Suppressor macrophage (primary cell): ENCODE results near the gene HMGN4.
"Not testable (repeated sequence)": the region's sequence is repeated elsewhere in the genome, so short reads cannot be mapped to it uniquely, and the experiment has no call there.

ENCODE experiments used
- DNase-seq, 4 experiments: peaks; one replicate each; pipeline ENCODE4 v3.0.0-alpha.2; 2020 to 2022
- total RNA-seq, 17 experiments: gene quantifications; one replicate each; lab custom pipeline; 2026; ENCODE audit warnings: mixed read lengths in 6 of 17, inconsistent platforms in 3 of 17; lab: John Stamatoyannopoulos, UW

The HMGN4 gene
- total RNA-seq = 15.6 to 52.1 (median 39.3) reads per million in 17 experiments

GRCh38 chr6:26537846-26538571 is at the start of gene HMGN4:
Gene HMGN4 (plus strand): TSS chr6:26538366. CDS start chr6:26545207, 6,841 bp downstream.
- peak; percentile 90 to 93 (median 92) for DNase-seq

- no peak for DNase-seq
Observed at GRCh38 chr6:26489996-26490964, 47.9 kb upstream of the HMGN4 start.

DNA sequence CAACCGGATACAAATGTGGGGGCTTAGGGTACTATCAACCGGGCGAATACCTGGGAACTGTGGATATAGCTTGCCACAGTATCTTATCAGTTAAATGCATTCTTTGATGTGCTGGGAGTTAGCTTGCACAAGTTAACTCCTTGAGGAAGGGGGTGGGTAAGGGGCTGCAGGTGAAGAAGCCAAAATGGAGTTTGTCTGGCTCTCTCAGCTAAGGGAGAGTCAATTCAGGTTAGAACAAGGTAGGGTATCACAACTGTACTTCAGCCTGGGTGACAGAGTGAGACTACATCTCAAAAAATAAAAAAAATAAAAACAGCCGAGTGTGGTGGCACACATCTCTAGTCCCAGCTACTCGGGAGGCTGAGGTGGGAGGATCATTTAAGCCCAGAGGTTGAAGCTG is 46.6 kb upstream of the HMGN4 start:
- DNase-seq = no peak

- DNase-seq = peak in 2 of 4 experiments; percentile 29 to 42
Observed at GRCh38 chr6:26493258-26493657, 44.9 kb upstream of the HMGN4 start.

DNA sequence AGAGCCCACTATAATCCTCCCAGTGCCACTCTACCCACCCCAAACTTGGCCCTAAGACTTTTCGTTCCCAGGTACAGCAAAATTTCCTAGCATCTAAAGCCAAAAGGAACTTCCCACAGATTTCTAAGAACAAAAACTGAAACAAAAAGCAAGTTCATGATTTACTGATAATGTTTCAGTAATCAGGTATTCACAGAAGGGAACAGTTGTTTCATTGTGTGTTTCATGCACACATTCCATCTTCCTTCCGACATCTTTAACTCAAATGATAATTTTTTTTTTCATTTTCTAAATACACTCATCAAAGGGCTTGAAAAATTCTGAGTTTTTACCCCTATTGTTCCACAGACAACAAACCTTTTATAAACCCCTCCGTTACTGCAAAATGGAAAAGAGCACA is 44.0 kb upstream of the HMGN4 start:
- DNase-seq = no peak

GRCh38 chr6:26495281-26495680 is 42.9 kb upstream of the HMGN4 start:
- no peak for DNase-seq

- DNase-seq = no peak
Observed at GRCh38 chr6:26497610-26498009, 40.6 kb upstream of the HMGN4 start.

DNA sequence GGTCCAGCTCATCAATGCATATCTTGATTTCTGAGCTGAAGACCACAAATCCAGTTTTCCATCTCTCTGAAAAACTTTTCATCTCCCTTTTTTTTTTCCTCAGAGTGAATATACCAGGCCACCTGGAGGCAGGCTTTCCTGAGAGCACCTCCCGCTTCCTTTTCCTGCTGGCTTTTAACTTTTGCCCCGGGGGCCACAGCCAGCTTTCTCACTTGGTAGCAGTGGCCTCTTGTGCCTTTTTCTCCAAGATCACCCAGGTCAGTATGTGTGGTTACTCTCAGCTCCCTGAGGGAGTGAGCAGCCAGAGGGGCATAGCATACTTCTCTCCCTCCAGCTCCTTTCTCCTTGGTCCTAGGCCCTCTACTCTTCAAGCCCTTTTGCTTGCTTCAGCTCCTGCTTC is 38.1 kb upstream of the HMGN4 start, which contains the start of gene BTN1A1:
TSS of gene BTN1A1 (plus strand) at position 202 of the 400 bp plus-strand sequence. CDS start 984 bp downstream, outside the sequence.
- no peak for DNase-seq

DNA sequence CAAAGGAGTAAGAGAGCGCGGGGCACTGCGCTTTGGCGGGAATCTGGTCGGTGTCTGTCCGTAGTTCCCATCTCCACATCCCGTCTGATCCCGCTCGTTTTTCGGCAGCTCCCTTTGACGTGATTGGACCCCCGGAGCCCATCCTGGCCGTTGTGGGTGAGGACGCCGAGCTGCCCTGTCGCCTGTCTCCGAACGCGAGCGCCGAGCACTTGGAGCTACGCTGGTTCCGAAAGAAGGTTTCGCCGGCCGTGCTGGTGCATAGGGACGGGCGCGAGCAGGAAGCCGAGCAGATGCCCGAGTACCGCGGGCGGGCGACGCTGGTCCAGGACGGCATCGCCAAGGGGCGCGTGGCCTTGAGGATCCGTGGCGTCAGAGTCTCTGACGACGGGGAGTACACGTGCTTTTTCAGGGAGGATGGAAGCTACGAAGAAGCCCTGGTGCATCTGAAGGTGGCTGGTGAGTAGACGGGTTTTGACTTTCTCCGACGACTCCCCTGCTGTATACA is 36.6 kb upstream of the HMGN4 start:
- DNase-seq = peak; percentile 51 to 72 (median 57)

DNA sequence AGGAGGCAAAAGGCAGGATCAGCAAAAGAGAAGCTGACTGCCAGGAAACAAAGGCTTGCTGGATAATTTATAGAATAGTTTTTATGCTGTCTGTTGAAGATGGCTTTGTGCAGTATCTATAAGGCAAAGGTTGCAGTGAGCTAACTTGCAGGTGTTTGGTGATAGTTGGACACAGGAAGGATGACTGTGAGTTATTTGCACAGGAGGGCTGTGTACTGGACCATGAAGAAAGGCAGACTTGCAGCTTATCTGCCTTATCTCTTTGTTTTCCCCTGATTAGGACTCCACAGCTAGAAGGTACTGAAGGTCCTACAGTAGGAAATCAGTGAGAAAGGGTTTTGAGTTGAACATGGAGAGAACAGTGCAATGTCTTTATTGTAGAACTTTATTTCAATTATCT is 36.0 kb upstream of the HMGN4 start:
- DNase-seq = no peak

- DNase-seq = peak in 2 of 4 experiments; percentile 30 to 42
Observed at GRCh38 chr6:26502626-26503025, 35.5 kb upstream of the HMGN4 start.

GRCh38 chr6:26507658-26508057 is 30.5 kb upstream of the HMGN4 start:
- DNase-seq = no peak

GRCh38 chr6:26511033-26511432 is 27.1 kb upstream of the HMGN4 start:
- DNase-seq = not testable (repeated sequence)

GRCh38 chr6:26514984-26515383 is 23.2 kb upstream of the HMGN4 start:
- DNase-seq = no peak

- DNase-seq = no peak
Observed at GRCh38 chr6:26516481-26517427, 21.4 kb upstream of the HMGN4 start.

GRCh38 chr6:26519359-26519758 is 18.8 kb upstream of the HMGN4 start:
- no peak for DNase-seq

GRCh38 chr6:26520237-26520849 is 17.8 kb upstream of the HMGN4 start:
- peak in 1 of 4 experiments; percentile 27 for DNase-seq

DNA sequence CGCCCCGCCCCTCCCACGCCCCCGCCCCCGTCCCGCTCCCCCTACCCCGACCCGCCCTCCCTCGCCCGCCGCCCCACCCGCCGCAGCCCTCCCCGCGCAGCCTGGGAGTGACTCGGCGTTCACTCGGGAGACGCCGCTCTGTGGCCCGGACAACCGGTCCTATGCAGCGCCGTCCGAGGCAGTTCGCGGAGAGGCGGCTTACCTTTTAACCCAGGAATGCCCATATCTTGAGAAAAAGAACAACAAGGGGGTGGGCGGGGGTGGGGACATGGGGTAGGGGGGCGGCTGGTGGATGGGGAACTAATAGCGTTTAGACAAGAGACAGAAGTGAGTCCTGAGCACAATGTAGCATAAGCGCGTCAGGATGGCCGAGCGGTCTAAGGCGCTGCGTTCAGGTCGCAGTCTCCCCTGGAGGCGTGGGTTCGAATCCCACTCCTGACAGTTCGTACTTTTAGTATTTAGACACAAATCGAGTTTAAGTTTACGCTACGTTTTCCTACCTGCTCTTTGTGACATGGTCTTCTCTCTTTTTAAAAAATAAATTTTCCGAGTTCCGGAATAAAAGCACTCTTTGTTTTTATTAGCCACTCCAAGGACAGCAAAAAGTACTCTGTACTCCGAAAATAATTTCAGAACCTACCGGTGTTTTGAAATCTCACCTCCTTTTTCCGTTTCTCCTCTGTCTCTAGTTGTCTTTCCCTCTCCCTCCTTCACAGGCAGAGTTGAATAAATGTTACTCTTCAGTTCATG is 17.1 kb upstream of the HMGN4 start:
- DNase-seq = peak; percentile 85 to 92 (median 90)

DNA sequence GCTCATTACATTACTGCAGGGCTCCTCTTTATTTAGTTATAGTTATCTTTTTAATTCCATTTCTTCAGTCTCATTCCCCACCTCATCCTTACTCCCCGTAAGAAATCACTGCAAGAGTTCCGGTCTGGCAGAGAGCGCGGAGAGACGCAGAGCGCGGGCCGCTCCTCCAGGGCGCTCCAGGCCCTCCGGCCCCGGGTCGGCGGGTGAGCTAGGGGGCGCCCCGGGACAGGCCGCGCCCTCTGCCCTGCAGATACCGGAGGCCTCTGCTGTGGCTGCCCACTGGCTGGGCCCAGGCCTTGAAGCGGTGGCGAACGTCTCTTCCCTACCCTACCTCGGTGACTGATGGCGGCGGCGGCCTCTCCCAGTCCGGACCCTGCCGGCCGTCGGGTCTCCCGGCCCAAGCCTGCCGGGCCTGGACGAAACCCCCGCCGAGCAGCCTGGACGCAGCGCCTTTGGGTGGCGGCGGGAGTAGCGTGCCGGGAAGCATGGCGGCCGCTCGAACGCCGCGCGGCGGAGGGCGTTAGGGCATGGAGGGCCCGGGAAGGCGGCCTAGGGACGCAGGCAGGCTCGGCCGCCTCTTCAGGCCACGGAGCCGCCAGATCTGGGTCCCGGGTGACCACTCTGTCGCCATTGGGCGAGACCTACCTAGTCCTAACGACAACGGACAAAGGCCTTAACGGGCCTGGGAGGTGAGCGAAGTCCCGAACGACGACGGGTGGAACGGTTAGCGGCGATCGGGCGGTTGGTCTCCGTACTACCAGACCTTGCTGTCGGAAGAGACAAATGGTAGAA is 16.4 kb upstream of the HMGN4 start:
- peak; percentile 86 to 94 (median 90) for DNase-seq
